ENCODE results near the gene TBC1D1. TPM values are rescaled to one million over a fixed set of nuclear protein-coding genes. Genes with fewer than 3 reads are reported as not detected.

The TBC1D1 gene
- total RNA-seq, 1 experiment from 2014 or later, result 56.0 TPM

GRCh38 chr4:38136604-38137003, 245.7 kb downstream of the TBC1D1 start:
- no TSS peak for BruUV-seq (replicated peaks)
- Histone ChIP-seq H3K27ac (ENCODE audit: low read length) (no peak overlapping the region), H3K9me3 (ENCODE audit: control insufficient read depth, insufficient read depth, low read depth, low read length) (no peaks in the 10 kb centered on the region), H3K4me1 (ENCODE audit: control insufficient read depth, insufficient read depth, low read length) (no peaks in the 10 kb centered on the region), H3K4me3 (ENCODE audit: low read depth in 2 of 2, low read length in 2 of 2) (no peak overlapping the region), H3K36me3 (ENCODE audit: control insufficient read depth, insufficient read depth, low read length) (no peaks in the 10 kb centered on the region), H3K27me3 (ENCODE audit: control insufficient read depth, insufficient read depth, low read length) (no peaks in the 10 kb centered on the region)
- ChIA-PET POLR2A (no interaction called here), CTCF (no interaction called here)
- intact Hi-C loops (cut with micrococcal nuclease; ENCODE audit: unreplicated experiment) (no loop called here), in situ Hi-C loops (cut with HindIII; ENCODE audit: low pct_unique_long_range_greater_than_20kb, low sequenced_read_pairs) (no loop called here)
- TF ChIP-seq, protein P1, sequence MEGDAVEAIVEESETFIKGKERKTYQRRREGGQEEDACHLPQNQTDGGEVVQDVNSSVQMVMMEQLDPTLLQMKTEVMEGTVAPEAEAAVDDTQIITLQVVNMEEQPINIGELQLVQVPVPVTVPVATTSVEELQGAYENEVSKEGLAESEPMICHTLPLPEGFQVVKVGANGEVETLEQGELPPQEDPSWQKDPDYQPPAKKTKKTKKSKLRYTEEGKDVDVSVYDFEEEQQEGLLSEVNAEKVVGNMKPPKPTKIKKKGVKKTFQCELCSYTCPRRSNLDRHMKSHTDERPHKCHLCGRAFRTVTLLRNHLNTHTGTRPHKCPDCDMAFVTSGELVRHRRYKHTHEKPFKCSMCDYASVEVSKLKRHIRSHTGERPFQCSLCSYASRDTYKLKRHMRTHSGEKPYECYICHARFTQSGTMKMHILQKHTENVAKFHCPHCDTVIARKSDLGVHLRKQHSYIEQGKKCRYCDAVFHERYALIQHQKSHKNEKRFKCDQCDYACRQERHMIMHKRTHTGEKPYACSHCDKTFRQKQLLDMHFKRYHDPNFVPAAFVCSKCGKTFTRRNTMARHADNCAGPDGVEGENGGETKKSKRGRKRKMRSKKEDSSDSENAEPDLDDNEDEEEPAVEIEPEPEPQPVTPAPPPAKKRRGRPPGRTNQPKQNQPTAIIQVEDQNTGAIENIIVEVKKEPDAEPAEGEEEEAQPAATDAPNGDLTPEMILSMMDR (IDR thresholded peaks at IDR 0.05), result no peak
- TF ChIP-seq POLR2AphosphoS5 (IDR thresholded peaks at IDR 0.05; ENCODE audit: low read depth, low read length), result no peak
- no peak for DNase-seq (ENCODE audit: low read depth, low spot score)
- ATAC-seq, result no peak

- Histone ChIP-seq H3K4me3 (ENCODE audit: low read depth in 2 of 2, low read length in 2 of 2) (no peak overlapping the region), H3K27me3 (ENCODE audit: control insufficient read depth, insufficient read depth, low read length) (no peaks in the 10 kb centered on the region), H3K9me3 (ENCODE audit: control insufficient read depth, insufficient read depth, low read depth, low read length) (no peaks in the 10 kb centered on the region), H3K27ac (ENCODE audit: low read length) (no peak overlapping the region), H3K36me3 (ENCODE audit: control insufficient read depth, insufficient read depth, low read length) (no peaks in the 10 kb centered on the region), H3K4me1 (ENCODE audit: control insufficient read depth, insufficient read depth, low read length) (no peaks in the 10 kb centered on the region)
- DNase-seq (ENCODE audit: low read depth, low spot score) (no peak), ATAC-seq (no peak)
- TF ChIP-seq POLR2AphosphoS5 (IDR thresholded peaks at IDR 0.05; ENCODE audit: low read depth, low read length) (no peak), SIN3A (IDR thresholded peaks at IDR 0.05; ENCODE audit: borderline replicate concordance, insufficient read depth, low read depth, low read length) (no peak), TCF7L2 (IDR thresholded peaks at IDR 0.05; ENCODE audit: low read depth, low read length) (no peak)
- TF ChIP-seq, protein P1 (IDR thresholded peaks at IDR 0.05), result no peak
- CTCF ChIA-PET, result no interaction called here
- BruUV-seq (replicated peaks), result no TSS peak
- POLR2A ChIA-PET, result no interaction called here
- intact Hi-C loops (cut with micrococcal nuclease; ENCODE audit: unreplicated experiment) (no loop called here), in situ Hi-C loops (cut with HindIII; ENCODE audit: low pct_unique_long_range_greater_than_20kb, low sequenced_read_pairs) (no loop called here)
Measured at GRCh38 chr4:38137080-38137479, 246.2 kb downstream of the TBC1D1 start.

DNA sequence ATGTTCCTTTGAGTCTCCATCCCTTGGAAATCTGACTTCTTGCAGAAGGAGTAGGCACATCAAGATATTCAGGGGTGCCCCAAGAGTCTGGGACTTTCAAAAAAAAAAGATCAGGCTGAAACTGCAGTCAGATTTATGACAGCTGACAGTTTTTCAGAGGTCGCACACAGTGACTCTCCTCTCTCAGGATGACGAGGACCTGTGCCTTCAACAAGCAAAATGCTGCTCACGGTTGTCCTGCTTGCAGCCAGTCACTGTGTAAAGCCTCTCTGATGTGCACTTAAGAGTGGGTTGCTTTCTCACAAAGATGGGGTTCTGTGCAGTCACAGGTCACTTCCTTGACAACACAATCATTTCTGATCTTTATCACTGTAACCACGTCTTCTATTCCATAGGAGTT, 247.5 kb downstream of the TBC1D1 start:
- Histone ChIP-seq H3K27ac (ENCODE audit: low read length) (no peak overlapping the region), H3K36me3 (ENCODE audit: control insufficient read depth, insufficient read depth, low read length) (no peaks in the 10 kb centered on the region), H3K27me3 (ENCODE audit: control insufficient read depth, insufficient read depth, low read length) (no peaks in the 10 kb centered on the region), H3K4me3 (ENCODE audit: low read depth in 2 of 2, low read length in 2 of 2) (no peak overlapping the region), H3K4me1 (ENCODE audit: control insufficient read depth, insufficient read depth, low read length) (no peaks in the 10 kb centered on the region), H3K9me3 (ENCODE audit: control insufficient read depth, insufficient read depth, low read depth, low read length) (no peaks in the 10 kb centered on the region)
- POLR2A ChIA-PET, result no interaction called here
- CTCF ChIA-PET, result no interaction called here
- in situ Hi-C loops (cut with HindIII; ENCODE audit: low pct_unique_long_range_greater_than_20kb, low sequenced_read_pairs), result no loop called here
- DNase-seq (ENCODE audit: low read depth, low spot score), result no peak
- no TSS peak for BruUV-seq (replicated peaks)
- TF ChIP-seq SIN3A (IDR thresholded peaks at IDR 0.05; ENCODE audit: borderline replicate concordance, insufficient read depth, low read depth, low read length), result no peak
- TF ChIP-seq, protein P1 (IDR thresholded peaks at IDR 0.05), result no peak
- no peak for TF ChIP-seq TCF7L2 (IDR thresholded peaks at IDR 0.05; ENCODE audit: low read depth, low read length)
- TF ChIP-seq REST (IDR thresholded peaks at IDR 0.05; ENCODE audit: insufficient read depth in 1 of 2, low read depth in 2 of 2, low read length in 1 of 2), result no peak
- no peak for TF ChIP-seq POLR2AphosphoS5 (IDR thresholded peaks at IDR 0.05; ENCODE audit: low read depth, low read length)
- no peak for ATAC-seq
- intact Hi-C loops (cut with micrococcal nuclease; ENCODE audit: unreplicated experiment), result no loop called here
